Measurements from ENCODE around the gene PDLIM5. TPM values are rescaled to one million over a fixed set of nuclear protein-coding genes. Genes with fewer than 3 reads are reported as not detected.

PDLIM5 gene
- total RNA-seq, 1 donor, result 124 TPM

DNA sequence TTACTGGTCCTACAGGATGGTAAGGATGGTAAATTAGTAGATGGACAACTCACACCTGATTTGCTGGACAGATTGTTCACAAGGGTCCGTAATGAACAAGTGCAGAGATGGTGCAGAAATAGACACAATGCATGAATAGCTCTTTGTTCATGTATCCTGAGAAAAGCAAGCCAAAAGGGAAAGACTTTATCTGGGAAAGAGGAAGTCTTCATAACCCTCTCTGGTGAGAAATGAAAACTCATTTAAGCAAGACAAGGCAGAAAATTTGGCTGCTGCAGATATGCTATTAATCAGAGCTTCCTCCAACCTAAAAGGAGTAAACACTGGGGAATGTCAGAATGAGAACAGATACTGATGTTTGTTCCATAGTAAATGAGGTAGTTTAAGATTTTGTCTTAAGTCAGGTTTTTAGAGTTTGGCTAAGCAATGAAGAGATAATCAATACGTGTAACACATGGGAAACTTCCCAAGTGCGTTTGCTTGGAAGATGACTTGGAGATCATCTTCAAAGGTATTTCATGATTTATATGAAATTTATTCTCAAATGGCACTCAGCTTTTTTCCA lies 153.6 kb downstream of the PDLIM5 start:
- DNase-seq (ENCODE audit: low read depth), result peak; percentile 23
- TF ChIP-seq, protein P1, sequence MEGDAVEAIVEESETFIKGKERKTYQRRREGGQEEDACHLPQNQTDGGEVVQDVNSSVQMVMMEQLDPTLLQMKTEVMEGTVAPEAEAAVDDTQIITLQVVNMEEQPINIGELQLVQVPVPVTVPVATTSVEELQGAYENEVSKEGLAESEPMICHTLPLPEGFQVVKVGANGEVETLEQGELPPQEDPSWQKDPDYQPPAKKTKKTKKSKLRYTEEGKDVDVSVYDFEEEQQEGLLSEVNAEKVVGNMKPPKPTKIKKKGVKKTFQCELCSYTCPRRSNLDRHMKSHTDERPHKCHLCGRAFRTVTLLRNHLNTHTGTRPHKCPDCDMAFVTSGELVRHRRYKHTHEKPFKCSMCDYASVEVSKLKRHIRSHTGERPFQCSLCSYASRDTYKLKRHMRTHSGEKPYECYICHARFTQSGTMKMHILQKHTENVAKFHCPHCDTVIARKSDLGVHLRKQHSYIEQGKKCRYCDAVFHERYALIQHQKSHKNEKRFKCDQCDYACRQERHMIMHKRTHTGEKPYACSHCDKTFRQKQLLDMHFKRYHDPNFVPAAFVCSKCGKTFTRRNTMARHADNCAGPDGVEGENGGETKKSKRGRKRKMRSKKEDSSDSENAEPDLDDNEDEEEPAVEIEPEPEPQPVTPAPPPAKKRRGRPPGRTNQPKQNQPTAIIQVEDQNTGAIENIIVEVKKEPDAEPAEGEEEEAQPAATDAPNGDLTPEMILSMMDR (IDR thresholded peaks at IDR 0.05; ENCODE audit: insufficient read depth, low read length), result no peak
- H3K4me3 ChIP-seq (ENCODE audit: low read depth, low read length), result no peak overlapping the region

DNA sequence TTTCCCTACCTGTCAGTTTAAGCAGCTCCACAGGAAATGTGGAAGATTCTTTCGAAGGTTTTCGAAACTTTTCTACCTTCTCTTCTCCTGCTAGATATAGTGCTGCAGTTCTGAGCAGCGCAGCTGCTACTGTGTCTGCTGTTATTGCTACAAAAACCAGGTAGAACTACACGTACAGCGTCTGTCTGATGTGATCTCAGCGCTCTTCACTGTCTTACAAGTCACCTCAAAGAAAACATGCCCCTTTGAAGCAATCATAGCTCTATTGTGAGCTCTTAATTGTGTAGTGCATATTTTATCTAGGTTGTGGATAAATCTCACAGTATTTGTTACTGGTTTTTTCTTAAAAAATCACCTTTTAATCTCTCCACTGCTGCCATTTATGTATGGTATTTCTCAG lies 158.4 kb downstream of the PDLIM5 start:
- TF ChIP-seq, protein P1 (IDR thresholded peaks at IDR 0.05; ENCODE audit: insufficient read depth, low read length), result no peak
- DNase-seq (ENCODE audit: low read depth), result no peak
- H3K4me3 ChIP-seq (ENCODE audit: low read depth, low read length), result no peak overlapping the region

DNA sequence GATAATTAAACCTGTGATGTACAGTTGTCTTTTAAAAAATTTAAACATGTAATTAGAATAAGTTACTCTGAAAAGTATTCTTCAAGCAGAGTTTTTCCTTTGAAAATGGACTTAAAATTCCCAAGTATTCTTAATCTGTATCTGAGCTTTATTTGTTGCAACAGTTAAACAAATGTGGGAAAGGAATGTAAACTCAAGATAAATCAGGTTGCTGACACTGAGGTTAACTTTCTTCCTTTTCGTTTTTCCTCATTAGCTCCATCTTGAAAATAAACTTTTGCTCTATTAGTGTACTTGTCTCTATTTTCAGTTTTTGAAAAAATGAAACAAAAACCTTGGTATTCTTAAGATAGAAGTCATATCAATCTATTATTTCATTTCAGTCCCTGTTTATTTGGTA lies 161.5 kb downstream of the PDLIM5 start:
- H3K4me3 ChIP-seq (ENCODE audit: low read depth, low read length), result no peak overlapping the region
- TF ChIP-seq, protein P1 (IDR thresholded peaks at IDR 0.05; ENCODE audit: insufficient read depth, low read length), result no peak
- DNase-seq (ENCODE audit: low read depth), result no peak

DNA sequence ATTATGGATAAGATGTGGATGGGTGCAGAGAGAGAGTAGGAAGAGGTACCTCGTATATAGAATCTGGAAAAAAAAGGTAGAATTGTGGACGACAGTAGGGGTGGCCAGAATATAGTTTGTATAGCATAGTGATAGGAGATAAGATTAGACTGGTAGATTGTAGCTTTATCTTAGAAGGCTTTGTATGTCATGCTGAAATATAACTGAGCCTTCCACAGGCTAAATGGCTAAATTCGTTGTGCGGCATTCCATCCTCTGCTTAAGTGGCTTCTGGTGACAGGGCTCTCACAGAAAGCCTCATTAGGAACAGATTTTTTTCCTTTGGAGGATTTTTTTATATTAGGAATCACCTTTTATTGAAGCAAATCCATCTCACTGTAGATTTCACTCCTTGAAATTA lies 163.7 kb downstream of the PDLIM5 start:
- TF ChIP-seq, protein P1 (IDR thresholded peaks at IDR 0.05; ENCODE audit: insufficient read depth, low read length), result no peak
- no peak for DNase-seq (ENCODE audit: low read depth)
- no peak overlapping the region for H3K4me3 ChIP-seq (ENCODE audit: low read depth, low read length)

DNA sequence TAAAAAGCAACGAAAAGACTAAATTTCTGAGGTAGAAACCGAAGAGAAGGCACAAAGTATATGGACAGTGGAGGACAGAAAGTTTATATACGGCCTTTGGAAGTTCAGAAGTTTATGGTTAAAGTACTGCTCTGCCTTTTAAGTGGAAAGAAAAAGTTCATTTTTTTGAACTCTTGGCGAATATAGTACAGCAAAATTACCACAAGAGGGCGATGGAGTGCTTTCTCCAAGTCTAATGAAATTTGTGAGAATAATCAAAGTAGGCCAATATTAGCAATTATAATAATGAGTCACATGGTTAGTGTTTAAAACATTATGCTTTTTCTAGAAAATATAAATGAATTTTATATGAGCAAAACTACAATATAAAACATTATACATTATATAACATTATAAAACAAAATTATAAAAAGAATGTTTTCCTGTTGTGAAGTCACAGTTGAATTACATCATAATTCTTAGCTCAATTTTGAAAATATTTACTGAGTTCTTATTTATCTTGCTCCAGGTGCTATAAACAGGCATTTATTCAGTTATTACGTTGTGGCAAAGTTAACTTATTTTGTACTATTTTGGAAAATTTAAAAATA lies 169.8 kb downstream of the PDLIM5 start:
- TF ChIP-seq, protein P1 (IDR thresholded peaks at IDR 0.05; ENCODE audit: insufficient read depth, low read length), result peak; percentile 81
- no peak overlapping the region for H3K4me3 ChIP-seq (ENCODE audit: low read depth, low read length)
- peak; percentile 73 for DNase-seq (ENCODE audit: low read depth)

DNA sequence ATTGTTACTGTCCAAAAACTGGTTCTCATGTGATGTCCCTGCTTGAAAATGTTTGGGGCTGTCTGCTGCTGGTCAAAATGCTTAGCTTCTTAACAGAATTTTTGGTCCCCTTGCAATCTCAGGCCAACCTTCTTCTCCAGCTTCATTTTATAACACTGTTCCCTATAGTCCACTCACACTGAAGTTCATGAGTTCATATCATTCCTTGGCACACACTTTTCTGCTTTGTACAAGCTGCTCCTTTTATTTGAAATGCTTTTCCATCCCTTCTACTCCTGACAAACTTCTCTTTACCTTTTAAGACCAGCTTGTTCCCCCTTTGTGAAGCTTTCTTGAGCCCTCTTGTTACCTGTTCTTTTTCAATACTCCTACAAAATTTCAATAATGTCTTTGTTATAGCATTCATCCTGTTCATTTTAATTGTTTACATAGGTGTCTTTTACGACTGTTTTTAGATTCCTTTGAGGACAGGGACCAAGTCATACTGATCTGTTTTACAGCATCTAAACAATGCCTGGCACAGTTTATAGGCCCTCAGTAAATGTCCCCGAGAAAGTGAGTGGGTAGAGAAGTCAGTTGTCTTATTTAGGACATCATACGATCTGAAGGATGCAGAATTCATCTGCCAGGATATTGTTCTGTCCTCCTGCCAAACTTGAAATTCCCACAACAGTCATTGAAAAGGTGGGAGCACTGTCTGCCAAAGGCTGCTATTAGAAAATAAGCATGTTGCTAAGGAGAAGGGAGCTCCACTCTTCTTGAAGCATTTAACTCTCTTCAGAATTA lies 171.6 kb downstream of the PDLIM5 start:
- no peak for DNase-seq (ENCODE audit: low read depth)
- no peak overlapping the region for H3K4me3 ChIP-seq (ENCODE audit: low read depth, low read length)
- TF ChIP-seq, protein P1 (IDR thresholded peaks at IDR 0.05; ENCODE audit: insufficient read depth, low read length), result no peak
